A673 (cell line): ENCODE results near the gene WFIKKN1.

Experiments
- EZH2 ChIP-seq: fragments of 200-600 bp; sonication (generic); IDR thresholded peaks from 2 replicates; pipeline ENCODE4 v1.6.1; 2017; ENCODE audit warnings: borderline replicate concordance, low read depth, mild to moderate bottlenecking, mixed read lengths, antibody characterized with exemption, low read length; ENCODE audit not compliant: poor library complexity, severe bottlenecking
- TF ChIP-seq, protein P1 (sequence below): fragments of 300-800, 200-600 bp; sonication (generic); conservative IDR thresholded peaks from 2 replicates; pipeline ENCODE4 v1.5.1; 2017; ENCODE audit warnings: low read depth, mild to moderate bottlenecking, antibody characterized with exemption, low read length, moderate library complexity, mixed read lengths

DNA sequence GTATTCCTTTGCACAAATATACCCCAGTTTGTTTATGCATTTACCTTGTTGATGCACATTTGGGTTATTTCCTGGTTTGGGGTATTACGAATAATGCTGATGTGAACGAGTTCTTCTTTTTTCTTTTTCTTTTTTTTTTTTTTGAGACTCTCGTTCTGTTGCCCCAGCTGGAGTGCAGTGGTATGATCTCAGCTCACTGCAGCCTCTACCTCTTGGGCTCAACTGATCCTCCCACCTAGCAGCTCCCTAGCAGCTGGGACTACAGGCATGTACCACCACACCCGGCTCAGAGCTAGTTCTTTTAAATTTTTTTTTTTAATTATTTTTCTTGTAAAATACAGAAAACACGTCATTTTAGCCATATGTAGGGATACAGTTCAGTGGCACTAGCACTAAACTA, 26.9 kb upstream of the WFIKKN1 start:
- TF ChIP-seq, protein P1, sequence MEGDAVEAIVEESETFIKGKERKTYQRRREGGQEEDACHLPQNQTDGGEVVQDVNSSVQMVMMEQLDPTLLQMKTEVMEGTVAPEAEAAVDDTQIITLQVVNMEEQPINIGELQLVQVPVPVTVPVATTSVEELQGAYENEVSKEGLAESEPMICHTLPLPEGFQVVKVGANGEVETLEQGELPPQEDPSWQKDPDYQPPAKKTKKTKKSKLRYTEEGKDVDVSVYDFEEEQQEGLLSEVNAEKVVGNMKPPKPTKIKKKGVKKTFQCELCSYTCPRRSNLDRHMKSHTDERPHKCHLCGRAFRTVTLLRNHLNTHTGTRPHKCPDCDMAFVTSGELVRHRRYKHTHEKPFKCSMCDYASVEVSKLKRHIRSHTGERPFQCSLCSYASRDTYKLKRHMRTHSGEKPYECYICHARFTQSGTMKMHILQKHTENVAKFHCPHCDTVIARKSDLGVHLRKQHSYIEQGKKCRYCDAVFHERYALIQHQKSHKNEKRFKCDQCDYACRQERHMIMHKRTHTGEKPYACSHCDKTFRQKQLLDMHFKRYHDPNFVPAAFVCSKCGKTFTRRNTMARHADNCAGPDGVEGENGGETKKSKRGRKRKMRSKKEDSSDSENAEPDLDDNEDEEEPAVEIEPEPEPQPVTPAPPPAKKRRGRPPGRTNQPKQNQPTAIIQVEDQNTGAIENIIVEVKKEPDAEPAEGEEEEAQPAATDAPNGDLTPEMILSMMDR = no peak
- no peak for TF ChIP-seq EZH2
